Panc1 (cell line): ENCODE results near the gene POLA1.

Experiments used
- SIN3A ChIP-seq: IDR thresholded peaks from 2 replicates; pipeline ENCODE4 v1.6.1; 2012; ENCODE audit warnings: low read depth, mild to moderate bottlenecking, low read length, moderate library complexity, borderline replicate concordance; ENCODE audit not compliant: insufficient read depth
- TF ChIP-seq, protein P1 (sequence below): fragments of 450-650 bp; IDR thresholded peaks from 2 replicates; pipeline ENCODE4 v1.5.1; 2017; ENCODE audit warnings: mild to moderate bottlenecking
- TF ChIP-seq, protein P2 (sequence below), 2 experiments: IDR thresholded peaks; 2 replicates each; pipeline ENCODE4 v1.6.1; 2011 to 2012; ENCODE audit warnings: low read depth in 2 of 2, control low read depth in 1 of 2, low read length in 1 of 2, mild to moderate bottlenecking in 1 of 2, moderate library complexity in 1 of 2; ENCODE audit not compliant: insufficient read depth in 1 of 2

DNA sequence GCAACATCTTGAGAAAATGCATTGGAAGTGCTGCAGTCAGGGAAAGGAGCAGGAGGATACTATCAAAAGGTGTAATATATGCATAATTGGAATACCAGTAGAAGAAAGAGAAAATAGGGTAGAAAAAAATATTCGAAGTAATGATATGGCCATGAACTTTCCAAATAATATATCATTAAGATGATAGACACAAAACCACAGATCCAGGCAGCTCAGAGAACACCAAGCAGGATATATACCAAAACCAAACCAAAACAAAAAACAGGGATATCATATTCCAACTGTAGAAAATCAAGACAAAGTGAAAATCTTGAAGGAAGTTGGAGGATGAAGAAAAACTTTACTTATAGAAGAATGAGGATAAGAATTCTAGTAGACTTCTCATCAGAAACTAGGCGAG lies 9.7 kb upstream of the POLA1 start:
- TF ChIP-seq, protein P1, sequence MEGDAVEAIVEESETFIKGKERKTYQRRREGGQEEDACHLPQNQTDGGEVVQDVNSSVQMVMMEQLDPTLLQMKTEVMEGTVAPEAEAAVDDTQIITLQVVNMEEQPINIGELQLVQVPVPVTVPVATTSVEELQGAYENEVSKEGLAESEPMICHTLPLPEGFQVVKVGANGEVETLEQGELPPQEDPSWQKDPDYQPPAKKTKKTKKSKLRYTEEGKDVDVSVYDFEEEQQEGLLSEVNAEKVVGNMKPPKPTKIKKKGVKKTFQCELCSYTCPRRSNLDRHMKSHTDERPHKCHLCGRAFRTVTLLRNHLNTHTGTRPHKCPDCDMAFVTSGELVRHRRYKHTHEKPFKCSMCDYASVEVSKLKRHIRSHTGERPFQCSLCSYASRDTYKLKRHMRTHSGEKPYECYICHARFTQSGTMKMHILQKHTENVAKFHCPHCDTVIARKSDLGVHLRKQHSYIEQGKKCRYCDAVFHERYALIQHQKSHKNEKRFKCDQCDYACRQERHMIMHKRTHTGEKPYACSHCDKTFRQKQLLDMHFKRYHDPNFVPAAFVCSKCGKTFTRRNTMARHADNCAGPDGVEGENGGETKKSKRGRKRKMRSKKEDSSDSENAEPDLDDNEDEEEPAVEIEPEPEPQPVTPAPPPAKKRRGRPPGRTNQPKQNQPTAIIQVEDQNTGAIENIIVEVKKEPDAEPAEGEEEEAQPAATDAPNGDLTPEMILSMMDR: no peak
- TF ChIP-seq SIN3A: no peak
- TF ChIP-seq, protein P2, sequence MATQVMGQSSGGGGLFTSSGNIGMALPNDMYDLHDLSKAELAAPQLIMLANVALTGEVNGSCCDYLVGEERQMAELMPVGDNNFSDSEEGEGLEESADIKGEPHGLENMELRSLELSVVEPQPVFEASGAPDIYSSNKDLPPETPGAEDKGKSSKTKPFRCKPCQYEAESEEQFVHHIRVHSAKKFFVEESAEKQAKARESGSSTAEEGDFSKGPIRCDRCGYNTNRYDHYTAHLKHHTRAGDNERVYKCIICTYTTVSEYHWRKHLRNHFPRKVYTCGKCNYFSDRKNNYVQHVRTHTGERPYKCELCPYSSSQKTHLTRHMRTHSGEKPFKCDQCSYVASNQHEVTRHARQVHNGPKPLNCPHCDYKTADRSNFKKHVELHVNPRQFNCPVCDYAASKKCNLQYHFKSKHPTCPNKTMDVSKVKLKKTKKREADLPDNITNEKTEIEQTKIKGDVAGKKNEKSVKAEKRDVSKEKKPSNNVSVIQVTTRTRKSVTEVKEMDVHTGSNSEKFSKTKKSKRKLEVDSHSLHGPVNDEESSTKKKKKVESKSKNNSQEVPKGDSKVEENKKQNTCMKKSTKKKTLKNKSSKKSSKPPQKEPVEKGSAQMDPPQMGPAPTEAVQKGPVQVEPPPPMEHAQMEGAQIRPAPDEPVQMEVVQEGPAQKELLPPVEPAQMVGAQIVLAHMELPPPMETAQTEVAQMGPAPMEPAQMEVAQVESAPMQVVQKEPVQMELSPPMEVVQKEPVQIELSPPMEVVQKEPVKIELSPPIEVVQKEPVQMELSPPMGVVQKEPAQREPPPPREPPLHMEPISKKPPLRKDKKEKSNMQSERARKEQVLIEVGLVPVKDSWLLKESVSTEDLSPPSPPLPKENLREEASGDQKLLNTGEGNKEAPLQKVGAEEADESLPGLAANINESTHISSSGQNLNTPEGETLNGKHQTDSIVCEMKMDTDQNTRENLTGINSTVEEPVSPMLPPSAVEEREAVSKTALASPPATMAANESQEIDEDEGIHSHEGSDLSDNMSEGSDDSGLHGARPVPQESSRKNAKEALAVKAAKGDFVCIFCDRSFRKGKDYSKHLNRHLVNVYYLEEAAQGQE (IDR thresholded peaks at IDR 0.05; ENCODE audit: insufficient read depth in 1 of 2, low read depth in 2 of 2, low read length in 1 of 2): no peak
